Panc1 (cell line): Measurements from ENCODE around the gene SNUPN. TPM values are rescaled to one million over a fixed set of nuclear protein-coding genes. Genes with fewer than 3 reads are reported as not detected.

Experiments
- ATAC-seq: fragments of 200-7000 bp; cut with Tn5 transposase; 2 replicates; pipeline ENCODE4 v1.9.1; 2020; ENCODE audit warnings: mild to moderate bottlenecking, moderate library complexity
- BruUV-seq: library from RNA; stranded (reverse); fragments of 400-500 nt; replicated peaks from 2 replicates; lab custom pipeline; 2021; lab: Mats Ljungman, UMichigan
- CTCF ChIA-PET: fragments of 300-600 bp; sonication (Branson Sonifier 250); formaldehyde crosslinking; loops from one replicate; lab custom pipeline; 2022; ENCODE audit warnings: antibody characterized with exemption; lab: Charles Lee
- POLR2A ChIA-PET: fragments of 300-600 bp; sonication (Branson Sonifier 250); formaldehyde crosslinking; loops from one replicate; lab custom pipeline; 2022; ENCODE audit warnings: antibody characterized with exemption; lab: Charles Lee
- DNase-seq: peaks from one replicate; pipeline ENCODE4 v3.0.0-alpha.2; 2010; ENCODE audit warnings: low read depth, low spot score
- H3K27ac ChIP-seq: 2 replicates; pipeline ENCODE4 v1.5.1; 2011; ENCODE audit warnings: mild to moderate bottlenecking, low read length, inconsistent platforms
- H3K27me3 ChIP-seq: fragments of 200-500 bp; sonication (Bioruptor generic); 2 replicates; pipeline ENCODE4 v1.6.0; 2014; ENCODE audit warnings: low read length, inconsistent platforms; ENCODE audit not compliant: control insufficient read depth, insufficient read depth
- H3K36me3 ChIP-seq: fragments of 200-500 bp; sonication (Bioruptor generic); 2 replicates; pipeline ENCODE4 v1.5.1; 2014; ENCODE audit warnings: inconsistent platforms, mild to moderate bottlenecking, low read length, moderate library complexity; ENCODE audit not compliant: control insufficient read depth, insufficient read depth
- H3K4me1 ChIP-seq: 2 replicates; pipeline ENCODE4 v1.5.1; 2011; ENCODE audit warnings: inconsistent platforms, mild to moderate bottlenecking, low read length, moderate library complexity; ENCODE audit not compliant: control insufficient read depth, insufficient read depth
- H3K4me3 ChIP-seq, 2 experiments: 2 replicates each; pipeline ENCODE4 v1.5.1; 2011 to 2012; ENCODE audit warnings: low read depth in 2 of 2, low read length in 2 of 2, mild to moderate bottlenecking in 2 of 2, inconsistent platforms in 1 of 2, moderate library complexity in 1 of 2
- H3K9me3 ChIP-seq: fragments of 200-500 bp; sonication (Bioruptor generic); 2 replicates; pipeline ENCODE4 v1.5.1; 2014; ENCODE audit warnings: low read depth, mild to moderate bottlenecking, inconsistent platforms, low read length, moderate library complexity; ENCODE audit not compliant: control insufficient read depth, insufficient read depth
- POLR2AphosphoS5 ChIP-seq: IDR thresholded peaks from 2 replicates; pipeline ENCODE4 v1.6.1; 2012; ENCODE audit warnings: mild to moderate bottlenecking, low read depth, low read length, moderate library complexity
- REST ChIP-seq, 2 experiments: IDR thresholded peaks; 2 replicates each; pipeline ENCODE4 v1.6.1; 2011 to 2012; ENCODE audit warnings: low read depth in 2 of 2, control low read depth in 1 of 2, low read length in 1 of 2, mild to moderate bottlenecking in 1 of 2, moderate library complexity in 1 of 2; ENCODE audit not compliant: insufficient read depth in 1 of 2
- SIN3A ChIP-seq: IDR thresholded peaks from 2 replicates; pipeline ENCODE4 v1.6.1; 2012; ENCODE audit warnings: low read depth, mild to moderate bottlenecking, low read length, moderate library complexity, borderline replicate concordance; ENCODE audit not compliant: insufficient read depth
- TCF7L2 ChIP-seq: IDR thresholded peaks from 2 replicates; pipeline ENCODE4 v1.6.1; 2011; ENCODE audit warnings: mild to moderate bottlenecking, low read depth, low read length, inconsistent platforms
- in situ Hi-C: cut with HindIII; loops from 2 replicates; pipeline ENCODE4 v1.10.0; 2016; ENCODE audit warnings: low sequenced_read_pairs, low pct_unique_long_range_greater_than_20kb
- intact Hi-C: fragments of 100-400 bp; cut with micrococcal nuclease; formaldehyde crosslinking; loops from one replicate; pipeline ENCODE4 v1.10.0; 2022; ENCODE audit not compliant: unreplicated experiment
- total RNA-seq: library from RNA; stranded (reverse); gene quantifications from one replicate; pipeline ENCODE4 v1.2.1, GENCODE V29; 2021; ENCODE audit not compliant: unreplicated experiment
- TF ChIP-seq, protein P1 (sequence below): fragments of 450-650 bp; IDR thresholded peaks from 2 replicates; pipeline ENCODE4 v1.5.1; 2017; ENCODE audit warnings: mild to moderate bottlenecking

The SNUPN gene
- total RNA-seq, 1 experiment from 2014 or later: 52.1 TPM

DNA sequence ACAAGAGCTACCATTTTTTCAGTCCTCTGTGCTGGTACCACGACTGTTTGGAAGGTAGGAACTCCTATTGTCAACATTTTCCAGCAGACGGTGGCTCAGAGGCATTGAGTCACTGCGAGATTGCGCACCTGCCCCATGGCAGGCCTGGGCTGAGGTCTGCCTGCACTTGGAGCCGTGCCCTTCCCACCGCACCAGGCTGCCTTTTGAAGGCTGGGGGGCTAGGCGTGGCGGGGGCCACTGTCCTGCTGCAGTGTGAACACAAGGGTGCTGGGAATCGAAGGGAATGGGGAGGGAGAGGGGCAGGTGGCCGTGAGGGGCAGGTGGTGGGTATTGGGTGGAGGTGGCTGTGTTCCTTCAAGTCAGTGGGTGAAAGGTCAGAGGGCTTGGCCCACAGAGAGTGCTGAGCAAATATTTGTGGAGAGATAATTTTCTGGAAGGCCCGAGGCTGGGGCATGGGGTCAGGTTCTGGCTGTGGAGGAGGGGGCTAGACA is 38.5 kb upstream of the SNUPN start:
- no peak for TF ChIP-seq TCF7L2
- TF ChIP-seq, protein P1, sequence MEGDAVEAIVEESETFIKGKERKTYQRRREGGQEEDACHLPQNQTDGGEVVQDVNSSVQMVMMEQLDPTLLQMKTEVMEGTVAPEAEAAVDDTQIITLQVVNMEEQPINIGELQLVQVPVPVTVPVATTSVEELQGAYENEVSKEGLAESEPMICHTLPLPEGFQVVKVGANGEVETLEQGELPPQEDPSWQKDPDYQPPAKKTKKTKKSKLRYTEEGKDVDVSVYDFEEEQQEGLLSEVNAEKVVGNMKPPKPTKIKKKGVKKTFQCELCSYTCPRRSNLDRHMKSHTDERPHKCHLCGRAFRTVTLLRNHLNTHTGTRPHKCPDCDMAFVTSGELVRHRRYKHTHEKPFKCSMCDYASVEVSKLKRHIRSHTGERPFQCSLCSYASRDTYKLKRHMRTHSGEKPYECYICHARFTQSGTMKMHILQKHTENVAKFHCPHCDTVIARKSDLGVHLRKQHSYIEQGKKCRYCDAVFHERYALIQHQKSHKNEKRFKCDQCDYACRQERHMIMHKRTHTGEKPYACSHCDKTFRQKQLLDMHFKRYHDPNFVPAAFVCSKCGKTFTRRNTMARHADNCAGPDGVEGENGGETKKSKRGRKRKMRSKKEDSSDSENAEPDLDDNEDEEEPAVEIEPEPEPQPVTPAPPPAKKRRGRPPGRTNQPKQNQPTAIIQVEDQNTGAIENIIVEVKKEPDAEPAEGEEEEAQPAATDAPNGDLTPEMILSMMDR: no peak
- no peak for TF ChIP-seq SIN3A
- TF ChIP-seq REST (IDR thresholded peaks at IDR 0.05; ENCODE audit: insufficient read depth in 1 of 2, low read depth in 2 of 2, low read length in 1 of 2): no peak
- no peak for TF ChIP-seq POLR2AphosphoS5
- Histone ChIP-seq H3K36me3 (no peaks in the 10 kb centered on the region), H3K4me1 (peaks cover 21% of the 10 kb centered on the region), H3K4me3 (no peak overlapping the region), H3K27me3 (no peaks in the 10 kb centered on the region), H3K9me3 (no peaks in the 10 kb centered on the region), H3K27ac (no peak overlapping the region)
- in situ Hi-C loops: no loop called here
- DNase-seq: no peak
- no peak for ATAC-seq
- POLR2A ChIA-PET: no interaction called here
- BruUV-seq: no TSS peak
- CTCF ChIA-PET: no interaction called here
- intact Hi-C loops: no loop called here

DNA sequence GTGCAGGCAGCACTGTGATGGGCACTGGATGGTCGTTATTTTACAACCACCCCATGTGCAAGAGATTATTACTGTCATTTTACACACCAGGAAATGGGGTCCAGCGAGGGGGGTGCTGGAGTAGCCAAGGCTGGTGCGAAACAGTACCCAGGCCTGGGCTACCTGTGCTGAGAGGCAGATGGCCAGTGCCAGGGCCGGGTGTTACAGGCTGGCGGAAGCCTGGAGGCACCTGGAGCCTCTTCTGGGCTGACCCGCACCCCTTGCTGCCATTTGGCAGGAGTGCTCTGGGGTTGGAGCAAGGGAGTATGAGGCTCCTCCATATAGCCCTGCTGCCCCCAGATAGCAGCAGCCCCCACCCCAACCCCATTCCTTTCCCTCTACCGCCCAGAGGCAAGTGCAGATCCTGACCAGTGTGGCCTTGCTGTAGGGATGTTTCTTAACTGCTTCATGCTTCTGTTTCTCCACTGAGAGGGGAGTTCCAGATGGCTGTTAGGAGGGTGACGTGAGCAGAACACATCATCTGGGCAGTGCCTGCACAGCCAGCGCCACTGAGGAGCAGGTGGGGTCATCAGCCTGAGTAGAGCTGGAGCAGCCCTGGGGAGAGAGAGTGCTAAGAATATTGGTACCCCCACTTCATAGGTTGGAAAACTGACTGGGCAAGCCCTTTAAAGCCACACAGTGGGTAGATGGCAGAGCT is 37.4 kb upstream of the SNUPN start:
- in situ Hi-C loops: no loop called here
- no peak for DNase-seq
- ChIA-PET CTCF (no interaction called here), POLR2A (no interaction called here)
- no peak overlapping the region for H3K27ac ChIP-seq
- no peaks in the 10 kb centered on the region for H3K9me3 ChIP-seq
- peaks cover 21% of the 10 kb centered on the region for H3K4me1 ChIP-seq
- intact Hi-C loops: no loop called here
- TF ChIP-seq SIN3A (no peak), POLR2AphosphoS5 (no peak), TCF7L2 (no peak), REST (IDR thresholded peaks at IDR 0.05; ENCODE audit: insufficient read depth in 1 of 2, low read depth in 2 of 2, low read length in 1 of 2) (no peak)
- TF ChIP-seq, protein P1: no peak
- no peaks in the 10 kb centered on the region for H3K27me3 ChIP-seq
- ATAC-seq: no peak
- H3K36me3 ChIP-seq: no peaks in the 10 kb centered on the region
- BruUV-seq: no TSS peak
- no peak overlapping the region for H3K4me3 ChIP-seq
